GM23338 (cell line): Measurements from ENCODE around the gene MYO16. TPM values are rescaled to one million over a fixed set of nuclear protein-coding genes. Genes with fewer than 3 reads are reported as not detected.

Experiments used
- ATAC-seq: fragments of 200-7000 bp; cut with Tn5 transposase; 3 replicates; pipeline ENCODE4 v1.9.1; 2020
- DNase-seq: peaks from one replicate; pipeline ENCODE4 v3.0.0-alpha.2; 2015; ENCODE audit warnings: low spot score
- H2AFZ ChIP-seq: fragments of 200-600 bp; sonication (generic); 2 replicates; pipeline ENCODE4 v1.8.0; 2016; ENCODE audit warnings: antibody characterized with exemption, mild to moderate bottlenecking, moderate library complexity
- H3F3A ChIP-seq: fragments of 200-600 bp; sonication (generic); replicated peaks from 2 replicates; pipeline ENCODE4 v1.8.0; 2017; ENCODE audit warnings: antibody characterized with exemption, mixed run types, low read depth
- H3K27ac ChIP-seq: fragments of 200-600 bp; sonication (generic); 2 replicates; pipeline ENCODE4 v1.6.1; 2016; ENCODE audit warnings: low read depth
- H3K27me3 ChIP-seq: fragments of 200-600 bp; sonication (generic); 2 replicates; pipeline ENCODE4 v1.8.0; 2016; ENCODE audit warnings: mild to moderate bottlenecking, mixed run types, moderate library complexity; ENCODE audit not compliant: insufficient read depth
- H3K36me3 ChIP-seq: fragments of 200-600 bp; sonication (generic); 2 replicates; pipeline ENCODE4 v1.8.0; 2016; ENCODE audit warnings: mild to moderate bottlenecking; ENCODE audit not compliant: insufficient read depth
- H3K4me1 ChIP-seq: fragments of 200-600 bp; sonication (generic); 2 replicates; pipeline ENCODE4 v1.8.0; 2016; ENCODE audit warnings: mild to moderate bottlenecking, moderate library complexity; ENCODE audit not compliant: insufficient read depth
- H3K4me2 ChIP-seq: fragments of 200-600 bp; sonication (generic); 2 replicates; pipeline ENCODE4 v1.7.1; 2017; ENCODE audit warnings: mixed run types
- H3K4me3 ChIP-seq: fragments of 200-600 bp; sonication (generic); 2 replicates; pipeline ENCODE4 v1.6.1; 2016; ENCODE audit warnings: mixed run types
- H3K79me2 ChIP-seq: fragments of 200-600 bp; sonication (generic); replicated peaks from 2 replicates; pipeline ENCODE4 v1.8.0; 2017; ENCODE audit warnings: mild to moderate bottlenecking; ENCODE audit not compliant: insufficient read depth
- H3K9me2 ChIP-seq: fragments of 200-600 bp; sonication (generic); 2 replicates; pipeline ENCODE4 v1.8.0; 2017; ENCODE audit not compliant: insufficient read depth
- H4K20me1 ChIP-seq: fragments of 200-600 bp; sonication (generic); replicated peaks from 2 replicates; pipeline ENCODE4 v1.8.0; 2017; ENCODE audit warnings: mild to moderate bottlenecking; ENCODE audit not compliant: insufficient read depth
- H3K27ac Mint-ChIP-seq: 2 replicates; pipeline ENCODE4 v1.8.0; 2020; ENCODE audit warnings: inconsistent platforms, mild to moderate bottlenecking, moderate library complexity, mixed read lengths
- H3K27me3 Mint-ChIP-seq: 3 replicates; pipeline ENCODE4 v1.8.0; 2022; ENCODE audit warnings: low read depth, mild to moderate bottlenecking, moderate library complexity, mixed read lengths, inconsistent platforms; ENCODE audit not compliant: insufficient read depth, poor library complexity
- H3K36me3 Mint-ChIP-seq: 3 replicates; pipeline ENCODE4 v1.8.0; 2021; ENCODE audit warnings: low read depth, mild to moderate bottlenecking, inconsistent platforms, moderate library complexity, mixed read lengths
- H3K4me1 Mint-ChIP-seq: 3 replicates; pipeline ENCODE4 v1.8.0; 2020; ENCODE audit warnings: mild to moderate bottlenecking, inconsistent platforms, mixed read lengths
- H3K4me3 Mint-ChIP-seq: 3 replicates; pipeline ENCODE4 v1.8.0; 2021; ENCODE audit warnings: moderate library complexity, mild to moderate bottlenecking, inconsistent platforms, mixed read lengths
- H3K9me3 Mint-ChIP-seq: 3 replicates; pipeline ENCODE4 v1.8.0; 2020; ENCODE audit warnings: moderate library complexity, mild to moderate bottlenecking, inconsistent platforms, mixed read lengths
- EZH2 ChIP-seq: fragments of 200-600 bp; sonication (generic); IDR thresholded peaks from one replicate; pipeline ENCODE4 v1.8.0; 2017; ENCODE audit warnings: antibody characterized with exemption, mild to moderate bottlenecking, low read depth; ENCODE audit not compliant: unreplicated experiment
- EZH2phosphoT487 ChIP-seq: fragments of 200-600 bp; sonication (generic); IDR thresholded peaks from one replicate; pipeline ENCODE4 v1.8.1; 2018; ENCODE audit warnings: antibody characterized with exemption; ENCODE audit not compliant: unreplicated experiment
- STAT1 ChIP-seq: IDR thresholded peaks from one replicate; pipeline ENCODE4 v1.6.1; 2016; ENCODE audit warnings: antibody characterized with exemption; ENCODE audit not compliant: unreplicated experiment
- ZNF331 ChIP-seq: fragments of 250-450 bp; sonication (Bioruptor Pico); IDR thresholded peaks from 2 replicates; pipeline ENCODE4 v1.5.0; 2020; ENCODE audit warnings: low read depth, mild to moderate bottlenecking, moderate library complexity
- polyA plus RNA-seq: library from polyadenylated mRNA; unstranded; fragments of >200 nt; fragmentation: Nextera tagmentation; extraction: Ambion mirVana; gene quantifications from 2 replicates; pipeline ENCODE4 v1.2.1, GENCODE V29; 2016
- total RNA-seq: library from RNA; depleted of rRNA; stranded (reverse); fragments of >200 nt; shearing (Covaris generic); gene quantifications from 2 replicates; pipeline ENCODE4 v1.2.3, GENCODE V29; 2014
- TF ChIP-seq, protein P1 (sequence below): fragments of 250-450 bp; sonication (Bioruptor Pico); IDR thresholded peaks from 2 replicates; pipeline ENCODE4 v1.5.0; 2020; ENCODE audit warnings: mild to moderate bottlenecking, moderate library complexity
- TF ChIP-seq, protein P2 (sequence below): IDR thresholded peaks from 2 replicates; pipeline ENCODE4 v1.6.1; 2016; ENCODE audit warnings: antibody characterized with exemption
- TF ChIP-seq, protein P3 (sequence below): IDR thresholded peaks from one replicate; pipeline ENCODE4 v1.6.1; 2018; ENCODE audit warnings: antibody characterized with exemption; ENCODE audit not compliant: unreplicated experiment

The MYO16 gene
- total and polyA plus RNA-seq, 2 experiments from 2014 or later = 0.10 to 0.13 TPM

DNA sequence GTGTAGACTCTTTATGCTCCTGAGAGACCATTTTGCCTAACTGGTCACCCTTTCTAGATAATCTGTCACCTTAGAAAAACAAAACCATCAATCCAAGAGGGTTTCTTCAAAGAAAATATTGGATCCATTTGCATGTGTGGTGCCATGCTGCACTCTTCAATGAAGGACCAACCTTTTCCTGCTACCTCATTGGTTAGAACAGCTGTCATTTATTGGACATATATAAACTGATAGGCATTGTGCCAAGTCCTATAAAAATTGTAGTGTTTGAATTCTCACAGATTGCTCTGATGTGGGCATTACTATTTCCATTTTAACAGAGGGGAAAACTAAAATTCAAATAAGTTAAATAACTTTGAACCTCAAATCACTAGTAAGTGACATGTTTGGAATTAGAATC lies 333.2 kb downstream of the MYO16 start (continued):
- TF ChIP-seq, protein P1, sequence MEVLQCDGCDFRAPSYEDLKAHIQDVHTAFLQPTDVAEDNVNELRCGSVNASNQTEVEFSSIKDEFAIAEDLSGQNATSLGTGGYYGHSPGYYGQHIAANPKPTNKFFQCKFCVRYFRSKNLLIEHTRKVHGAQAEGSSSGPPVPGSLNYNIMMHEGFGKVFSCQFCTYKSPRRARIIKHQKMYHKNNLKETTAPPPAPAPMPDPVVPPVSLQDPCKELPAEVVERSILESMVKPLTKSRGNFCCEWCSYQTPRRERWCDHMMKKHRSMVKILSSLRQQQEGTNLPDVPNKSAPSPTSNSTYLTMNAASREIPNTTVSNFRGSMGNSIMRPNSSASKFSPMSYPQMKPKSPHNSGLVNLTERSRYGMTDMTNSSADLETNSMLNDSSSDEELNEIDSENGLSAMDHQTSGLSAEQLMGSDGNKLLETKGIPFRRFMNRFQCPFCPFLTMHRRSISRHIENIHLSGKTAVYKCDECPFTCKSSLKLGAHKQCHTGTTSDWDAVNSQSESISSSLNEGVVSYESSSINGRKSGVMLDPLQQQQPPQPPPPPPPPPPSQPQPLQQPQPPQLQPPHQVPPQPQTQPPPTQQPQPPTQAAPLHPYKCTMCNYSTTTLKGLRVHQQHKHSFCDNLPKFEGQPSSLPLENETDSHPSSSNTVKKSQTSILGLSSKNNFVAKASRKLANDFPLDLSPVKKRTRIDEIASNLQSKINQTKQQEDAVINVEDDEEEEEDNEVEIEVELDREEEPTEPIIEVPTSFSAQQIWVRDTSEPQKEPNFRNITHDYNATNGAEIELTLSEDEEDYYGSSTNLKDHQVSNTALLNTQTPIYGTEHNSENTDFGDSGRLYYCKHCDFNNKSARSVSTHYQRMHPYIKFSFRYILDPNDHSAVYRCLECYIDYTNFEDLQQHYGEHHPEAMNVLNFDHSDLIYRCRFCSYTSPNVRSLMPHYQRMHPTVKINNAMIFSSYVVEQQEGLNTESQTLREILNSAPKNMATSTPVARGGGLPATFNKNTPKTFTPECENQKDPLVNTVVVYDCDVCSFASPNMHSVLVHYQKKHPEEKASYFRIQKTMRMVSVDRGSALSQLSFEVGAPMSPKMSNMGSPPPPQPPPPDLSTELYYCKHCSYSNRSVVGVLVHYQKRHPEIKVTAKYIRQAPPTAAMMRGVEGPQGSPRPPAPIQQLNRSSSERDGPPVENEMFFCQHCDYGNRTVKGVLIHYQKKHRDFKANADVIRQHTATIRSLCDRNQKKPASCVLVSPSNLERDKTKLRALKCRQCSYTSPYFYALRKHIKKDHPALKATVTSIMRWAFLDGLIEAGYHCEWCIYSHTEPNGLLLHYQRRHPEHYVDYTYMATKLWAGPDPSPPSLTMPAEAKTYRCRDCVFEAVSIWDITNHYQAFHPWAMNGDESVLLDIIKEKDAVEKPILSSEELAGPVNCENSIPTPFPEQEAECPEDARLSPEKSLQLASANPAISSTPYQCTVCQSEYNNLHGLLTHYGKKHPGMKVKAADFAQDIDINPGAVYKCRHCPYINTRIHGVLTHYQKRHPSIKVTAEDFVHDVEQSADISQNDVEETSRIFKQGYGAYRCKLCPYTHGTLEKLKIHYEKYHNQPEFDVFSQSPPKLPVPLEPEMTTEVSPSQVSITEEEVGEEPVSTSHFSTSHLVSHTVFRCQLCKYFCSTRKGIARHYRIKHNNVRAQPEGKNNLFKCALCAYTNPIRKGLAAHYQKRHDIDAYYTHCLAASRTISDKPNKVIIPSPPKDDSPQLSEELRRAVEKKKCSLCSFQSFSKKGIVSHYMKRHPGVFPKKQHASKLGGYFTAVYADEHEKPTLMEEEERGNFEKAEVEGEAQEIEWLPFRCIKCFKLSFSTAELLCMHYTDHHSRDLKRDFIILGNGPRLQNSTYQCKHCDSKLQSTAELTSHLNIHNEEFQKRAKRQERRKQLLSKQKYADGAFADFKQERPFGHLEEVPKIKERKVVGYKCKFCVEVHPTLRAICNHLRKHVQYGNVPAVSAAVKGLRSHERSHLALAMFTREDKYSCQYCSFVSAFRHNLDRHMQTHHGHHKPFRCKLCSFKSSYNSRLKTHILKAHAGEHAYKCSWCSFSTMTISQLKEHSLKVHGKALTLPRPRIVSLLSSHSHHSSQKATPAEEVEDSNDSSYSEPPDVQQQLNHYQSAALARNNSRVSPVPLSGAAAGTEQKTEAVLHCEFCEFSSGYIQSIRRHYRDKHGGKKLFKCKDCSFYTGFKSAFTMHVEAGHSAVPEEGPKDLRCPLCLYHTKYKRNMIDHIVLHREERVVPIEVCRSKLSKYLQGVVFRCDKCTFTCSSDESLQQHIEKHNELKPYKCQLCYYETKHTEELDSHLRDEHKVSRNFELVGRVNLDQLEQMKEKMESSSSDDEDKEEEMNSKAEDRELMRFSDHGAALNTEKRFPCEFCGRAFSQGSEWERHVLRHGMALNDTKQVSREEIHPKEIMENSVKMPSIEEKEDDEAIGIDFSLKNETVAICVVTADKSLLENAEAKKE (CRISPR knock-in tag) = no peak

DNA sequence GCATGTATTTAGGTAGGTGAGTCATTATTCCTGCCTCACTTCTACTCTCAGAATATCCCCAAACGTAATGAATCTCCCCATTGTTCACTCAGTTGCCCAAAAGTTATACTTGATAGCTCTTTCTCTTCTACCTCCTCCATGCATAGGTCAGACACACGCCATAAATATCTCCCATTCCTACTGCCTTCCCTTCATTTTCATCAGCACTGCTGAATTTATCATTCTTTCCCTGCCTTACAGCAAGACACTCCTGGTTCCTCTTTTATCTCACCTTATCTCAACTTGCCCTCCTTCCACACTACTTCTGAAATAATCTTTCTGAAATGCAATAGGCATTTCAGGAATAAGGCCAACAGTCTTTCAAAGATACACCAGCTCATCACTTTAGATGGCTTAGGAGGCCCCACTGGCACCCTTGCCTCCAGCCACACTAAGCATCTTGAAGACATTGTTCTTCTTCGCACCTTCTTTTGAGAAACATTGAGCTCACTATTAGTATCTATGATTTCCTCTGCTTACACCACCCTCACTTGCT lies 333.9 kb downstream of the MYO16 start:
- H3K4me1 ChIP-seq = no peaks in the 10 kb centered on the region
- Mint-ChIP-seq H3K27ac (no peak overlapping the region), H3K36me3 (no peaks in the 10 kb centered on the region), H3K4me3 (no peak overlapping the region), H3K9me3 (no peaks in the 10 kb centered on the region), H3K4me1 (no peaks in the 10 kb centered on the region), H3K27me3 (peaks cover 1% of the 10 kb centered on the region)
- H3K27me3 ChIP-seq = no peaks in the 10 kb centered on the region
- DNase-seq = no peak
- no peak overlapping the region for H3K4me3 ChIP-seq
- no peak for ATAC-seq
- H4K20me1 ChIP-seq = no peaks in the 10 kb centered on the region
- H3K36me3 ChIP-seq = no peaks in the 10 kb centered on the region
- H3K4me2 ChIP-seq = no peak overlapping the region
- no peak overlapping the region for H3K27ac ChIP-seq
- no peaks in the 10 kb centered on the region for H3F3A ChIP-seq
- H2AFZ ChIP-seq = no peak overlapping the region
- H3K79me2 ChIP-seq = no peaks in the 10 kb centered on the region
- no peaks in the 10 kb centered on the region for H3K9me2 ChIP-seq
- TF ChIP-seq STAT1 (no peak), EZH2 (no peak), EZH2phosphoT487 (no peak), ZNF331 (CRISPR knock-in tag) (no peak)
- TF ChIP-seq, protein P2, sequence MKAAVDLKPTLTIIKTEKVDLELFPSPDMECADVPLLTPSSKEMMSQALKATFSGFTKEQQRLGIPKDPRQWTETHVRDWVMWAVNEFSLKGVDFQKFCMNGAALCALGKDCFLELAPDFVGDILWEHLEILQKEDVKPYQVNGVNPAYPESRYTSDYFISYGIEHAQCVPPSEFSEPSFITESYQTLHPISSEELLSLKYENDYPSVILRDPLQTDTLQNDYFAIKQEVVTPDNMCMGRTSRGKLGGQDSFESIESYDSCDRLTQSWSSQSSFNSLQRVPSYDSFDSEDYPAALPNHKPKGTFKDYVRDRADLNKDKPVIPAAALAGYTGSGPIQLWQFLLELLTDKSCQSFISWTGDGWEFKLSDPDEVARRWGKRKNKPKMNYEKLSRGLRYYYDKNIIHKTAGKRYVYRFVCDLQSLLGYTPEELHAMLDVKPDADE = no peak
- TF ChIP-seq, protein P3, sequence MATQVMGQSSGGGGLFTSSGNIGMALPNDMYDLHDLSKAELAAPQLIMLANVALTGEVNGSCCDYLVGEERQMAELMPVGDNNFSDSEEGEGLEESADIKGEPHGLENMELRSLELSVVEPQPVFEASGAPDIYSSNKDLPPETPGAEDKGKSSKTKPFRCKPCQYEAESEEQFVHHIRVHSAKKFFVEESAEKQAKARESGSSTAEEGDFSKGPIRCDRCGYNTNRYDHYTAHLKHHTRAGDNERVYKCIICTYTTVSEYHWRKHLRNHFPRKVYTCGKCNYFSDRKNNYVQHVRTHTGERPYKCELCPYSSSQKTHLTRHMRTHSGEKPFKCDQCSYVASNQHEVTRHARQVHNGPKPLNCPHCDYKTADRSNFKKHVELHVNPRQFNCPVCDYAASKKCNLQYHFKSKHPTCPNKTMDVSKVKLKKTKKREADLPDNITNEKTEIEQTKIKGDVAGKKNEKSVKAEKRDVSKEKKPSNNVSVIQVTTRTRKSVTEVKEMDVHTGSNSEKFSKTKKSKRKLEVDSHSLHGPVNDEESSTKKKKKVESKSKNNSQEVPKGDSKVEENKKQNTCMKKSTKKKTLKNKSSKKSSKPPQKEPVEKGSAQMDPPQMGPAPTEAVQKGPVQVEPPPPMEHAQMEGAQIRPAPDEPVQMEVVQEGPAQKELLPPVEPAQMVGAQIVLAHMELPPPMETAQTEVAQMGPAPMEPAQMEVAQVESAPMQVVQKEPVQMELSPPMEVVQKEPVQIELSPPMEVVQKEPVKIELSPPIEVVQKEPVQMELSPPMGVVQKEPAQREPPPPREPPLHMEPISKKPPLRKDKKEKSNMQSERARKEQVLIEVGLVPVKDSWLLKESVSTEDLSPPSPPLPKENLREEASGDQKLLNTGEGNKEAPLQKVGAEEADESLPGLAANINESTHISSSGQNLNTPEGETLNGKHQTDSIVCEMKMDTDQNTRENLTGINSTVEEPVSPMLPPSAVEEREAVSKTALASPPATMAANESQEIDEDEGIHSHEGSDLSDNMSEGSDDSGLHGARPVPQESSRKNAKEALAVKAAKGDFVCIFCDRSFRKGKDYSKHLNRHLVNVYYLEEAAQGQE = no peak
